SH-SY5Y (cell line): ENCODE data around the gene OBSCN.

Experiments used
- GATA2 ChIP-seq: IDR thresholded peaks from 2 replicates; pipeline ENCODE4 v1.6.1; 2011; ENCODE audit warnings: mild to moderate bottlenecking, low read depth, low read length
- GATA3 ChIP-seq: IDR thresholded peaks from 2 replicates; pipeline ENCODE4 v1.6.1; 2011; ENCODE audit warnings: low read depth, mild to moderate bottlenecking, low read length, moderate library complexity

- TF ChIP-seq GATA2 (no peak), GATA3 (no peak)
These were observed 98.7 kb downstream of the OBSCN start for GRCh38 chr1:228306275-228307217.
